DMS79 treated with DMSO at 0.1 percent for 48 hours (cell line): ENCODE measurements around the gene OR10H1.
A peak's percentile ranks its signal among the peaks of the same experiment; 100 is the strongest.
"Not testable (repeated sequence)": the region's sequence is repeated elsewhere in the genome, so short reads cannot be mapped to it uniquely, and the experiment has no call there.

ENCODE experiments used
- DNase-seq: peaks from one replicate; lab custom pipeline; 2025; lab: John Stamatoyannopoulos, UW

The OR10H1 gene

DNA sequence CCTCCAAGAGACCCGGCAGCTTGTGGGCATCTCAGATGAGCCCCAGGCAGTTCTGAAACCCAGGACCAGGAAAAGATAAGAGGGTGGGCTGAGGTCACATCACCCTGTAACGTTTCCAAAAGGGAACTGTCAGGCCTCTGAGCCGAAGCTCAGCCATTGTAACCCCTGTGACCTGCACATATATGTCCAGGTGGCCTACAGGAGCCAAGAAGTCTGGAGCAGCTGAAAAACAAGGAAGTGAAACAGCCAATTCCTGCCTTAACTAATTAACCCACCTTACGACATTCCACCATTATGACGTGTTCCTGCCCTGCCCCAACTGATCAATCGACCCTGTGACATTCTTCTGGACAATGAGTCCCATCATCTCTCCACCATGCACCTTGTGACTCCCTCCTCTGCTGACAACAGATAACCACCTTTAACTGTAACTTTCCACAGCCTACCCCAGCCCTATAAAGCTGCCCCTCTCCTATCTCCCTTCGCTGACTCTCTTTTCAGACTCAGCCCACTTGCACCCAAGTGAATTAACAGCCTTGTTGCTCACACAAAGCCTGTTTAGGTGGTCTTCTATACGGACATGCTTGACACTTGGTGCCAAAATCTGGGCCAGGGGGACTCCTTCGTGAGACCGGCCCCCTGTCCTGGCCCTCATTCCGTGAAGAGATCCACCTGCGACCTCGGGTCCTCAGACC lies 13.3 kb upstream of the OR10H1 start:
- DNase-seq = not testable (repeated sequence)

DNA sequence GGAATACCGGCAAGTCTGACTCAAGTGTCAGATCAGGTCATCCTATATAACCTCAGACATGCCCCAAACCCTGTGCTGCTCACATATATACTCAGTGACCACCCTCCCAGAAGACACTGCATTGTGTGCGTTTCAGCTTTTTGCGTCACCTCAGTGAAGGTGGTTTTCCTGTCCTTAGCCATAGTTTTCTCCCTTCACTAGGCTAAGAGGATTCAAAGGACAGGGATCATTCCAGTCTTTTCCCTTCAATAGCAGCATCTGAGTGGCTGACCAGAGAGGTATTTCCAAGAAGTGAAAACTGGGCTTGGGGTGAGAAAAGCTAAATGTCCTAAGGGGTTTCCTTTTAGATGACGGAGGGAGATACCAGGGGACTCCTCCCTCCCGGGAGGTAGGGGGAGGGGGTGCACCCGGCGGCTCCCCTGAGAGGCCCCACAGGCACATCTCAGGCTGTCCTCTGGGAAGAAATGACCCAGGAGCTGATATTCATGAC lies 12.7 kb upstream of the OR10H1 start:
- DNase-seq = no peak

DNA sequence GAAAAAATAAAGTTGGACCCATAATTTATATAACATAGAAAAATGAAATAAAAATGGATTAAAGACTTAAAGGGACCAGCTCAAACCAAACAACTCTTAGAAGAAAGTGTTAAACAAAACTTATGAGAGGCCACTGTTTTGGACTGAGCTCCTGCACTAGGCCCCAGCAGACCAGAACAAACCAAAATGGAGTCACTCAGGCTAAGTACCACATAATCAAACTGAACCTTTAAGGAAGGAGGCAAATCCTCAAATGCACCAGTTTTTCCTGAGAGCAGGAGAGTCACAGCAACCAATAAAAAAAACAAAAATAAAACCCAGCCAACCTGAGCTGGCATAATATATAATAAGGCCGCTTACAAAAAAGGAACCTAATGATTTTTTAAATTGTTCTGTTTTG lies 10.3 kb upstream of the OR10H1 start:
- DNase-seq = no peak

DNA sequence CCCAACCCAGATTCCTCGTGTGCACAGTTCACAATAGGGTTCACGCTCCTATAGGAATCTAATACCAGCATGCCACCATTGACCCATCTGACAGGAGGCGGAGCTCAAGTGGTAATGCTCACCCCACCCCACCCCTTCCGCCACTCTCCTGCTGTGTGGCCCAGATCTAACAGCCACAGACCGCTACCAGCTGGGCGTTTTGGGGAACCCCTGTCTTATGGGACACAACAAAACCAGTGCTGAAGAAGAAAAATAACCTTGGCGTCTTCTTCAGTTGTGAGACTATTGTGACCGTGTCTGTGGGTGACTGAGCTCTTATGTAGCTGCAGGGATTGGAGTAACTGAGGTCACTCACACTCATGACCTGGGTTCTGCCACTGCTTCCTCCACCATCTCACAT lies 5.2 kb upstream of the OR10H1 start:
- DNase-seq = no peak

DNA sequence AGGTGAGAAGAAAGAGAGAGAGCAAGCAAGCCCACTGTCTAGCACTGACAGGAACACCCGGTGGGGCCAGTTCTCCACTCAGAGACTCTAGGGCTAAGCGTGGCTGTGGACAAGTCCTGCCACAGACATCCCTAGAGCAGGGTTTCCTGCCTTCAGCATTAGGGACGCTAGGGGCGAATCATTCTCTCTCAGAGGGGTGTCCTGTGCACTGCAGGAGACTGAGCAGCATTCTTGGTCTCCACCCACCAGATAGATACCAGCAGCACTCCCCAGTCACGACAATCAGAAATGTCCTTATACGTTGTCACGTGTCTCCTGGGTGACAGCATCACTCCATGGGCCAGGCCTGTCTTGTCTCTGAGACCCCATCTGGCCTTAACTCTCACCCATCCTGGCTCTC lies 1.5 kb downstream of the OR10H1 start:
- DNase-seq = no peak

DNA sequence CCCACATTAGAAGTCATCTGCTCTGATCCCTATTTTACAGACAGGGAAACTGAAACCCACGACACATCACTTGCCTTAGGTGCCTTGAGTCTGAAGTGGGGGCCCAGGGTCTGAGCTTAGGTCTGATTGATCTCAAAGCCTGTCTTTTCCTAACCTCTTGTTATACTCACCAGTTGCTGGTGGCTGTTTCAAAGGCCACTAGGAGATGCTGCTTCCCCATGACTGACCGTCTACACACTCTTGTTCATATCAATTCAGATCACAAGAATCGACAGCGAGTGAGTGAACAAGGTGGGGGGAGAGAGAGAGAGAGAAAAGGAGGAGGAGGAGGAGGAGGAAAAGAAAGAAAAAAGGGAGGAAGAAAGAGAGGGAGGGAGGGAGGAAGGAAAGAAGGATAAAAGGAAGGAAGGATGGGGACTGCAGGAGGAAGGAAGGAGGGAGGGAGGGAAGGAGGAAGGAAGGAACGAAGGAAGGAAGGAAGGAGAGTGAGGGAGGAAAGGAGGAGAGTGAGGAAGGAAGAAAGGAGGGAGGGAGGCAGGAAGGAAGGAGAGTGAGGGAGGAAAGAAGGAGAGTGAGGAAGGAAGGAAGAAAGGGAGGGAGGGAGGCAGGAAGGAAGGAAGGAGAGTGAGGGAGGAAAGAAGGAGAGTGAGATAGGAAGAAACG lies 3.3 kb downstream of the OR10H1 start:
- no peak for DNase-seq

DNA sequence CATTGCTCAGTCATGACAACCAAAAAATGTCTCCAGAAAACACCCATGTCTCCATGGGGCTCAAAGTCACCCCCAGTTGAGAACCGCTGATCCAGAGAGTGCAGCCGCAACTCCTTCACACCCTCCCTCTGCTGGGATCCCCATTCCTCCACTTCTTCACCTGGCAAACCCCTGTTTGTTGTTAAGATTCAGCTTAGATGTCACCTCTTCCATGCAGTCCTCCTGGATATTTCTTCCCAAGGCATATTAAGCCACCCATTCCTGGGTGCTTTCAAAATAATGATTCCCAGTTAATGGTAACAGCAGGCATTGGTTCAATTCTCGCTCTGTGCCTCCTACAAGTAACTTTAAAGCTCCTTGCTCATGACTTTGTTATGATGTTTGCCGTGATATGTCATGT lies 4.0 kb downstream of the OR10H1 start:
- no peak for DNase-seq

DNA sequence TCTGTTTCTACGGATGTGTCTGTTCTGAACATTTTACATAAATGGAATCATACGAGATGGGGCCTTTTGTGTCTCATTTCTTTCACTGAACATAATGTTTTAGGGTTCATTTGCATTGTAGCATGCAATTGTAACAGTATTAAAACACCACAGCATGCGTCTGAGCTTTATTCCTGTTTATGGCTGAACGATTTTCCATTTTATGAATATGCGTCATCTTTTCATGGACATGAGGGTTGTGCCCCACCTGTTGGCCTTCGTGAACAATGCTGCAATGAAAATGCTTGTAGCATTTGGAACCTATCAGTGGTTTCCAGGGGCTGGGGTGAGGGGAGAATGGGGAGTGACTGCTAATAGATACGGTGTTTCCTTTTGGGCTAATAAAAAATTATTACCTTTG lies 5.1 kb downstream of the OR10H1 start:
- peak; percentile 7 for DNase-seq

DNA sequence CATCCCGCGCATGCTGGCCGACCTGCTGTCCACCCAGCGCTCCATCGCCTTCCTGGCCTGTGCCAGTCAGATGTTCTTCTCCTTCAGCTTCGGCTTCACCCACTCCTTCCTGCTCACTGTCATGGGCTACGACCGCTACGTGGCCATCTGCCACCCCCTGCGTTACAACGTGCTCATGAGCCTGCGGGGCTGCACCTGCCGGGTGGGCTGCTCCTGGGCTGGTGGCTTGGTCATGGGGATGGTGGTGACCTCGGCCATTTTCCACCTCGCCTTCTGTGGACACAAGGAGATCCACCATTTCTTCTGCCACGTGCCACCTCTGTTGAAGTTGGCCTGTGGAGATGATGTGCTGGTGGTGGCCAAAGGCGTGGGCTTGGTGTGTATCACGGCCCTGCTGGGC lies 21.2 kb downstream of the OR10H1 start:
- DNase-seq = not testable (repeated sequence)

DNA sequence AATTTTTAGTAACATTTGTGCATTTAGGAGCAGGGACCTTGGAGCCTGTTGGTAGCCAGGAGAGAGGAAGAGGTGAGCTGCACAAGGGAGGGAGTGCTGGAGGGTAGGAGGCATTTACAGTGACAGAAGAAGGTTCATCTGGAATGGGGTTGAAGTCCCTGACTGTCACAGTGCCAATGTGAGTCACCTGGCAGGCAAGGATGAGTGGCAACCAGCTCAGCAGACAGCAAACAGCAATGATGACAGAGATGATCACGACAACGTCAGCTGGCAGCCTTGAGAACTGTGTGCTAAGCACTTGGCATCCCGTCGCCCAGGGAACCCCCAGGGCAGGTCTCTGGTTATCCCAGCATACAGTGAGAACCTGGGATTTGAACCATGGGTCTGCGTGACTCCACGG lies 25.4 kb downstream of the OR10H1 start:
- DNase-seq = no peak

DNA sequence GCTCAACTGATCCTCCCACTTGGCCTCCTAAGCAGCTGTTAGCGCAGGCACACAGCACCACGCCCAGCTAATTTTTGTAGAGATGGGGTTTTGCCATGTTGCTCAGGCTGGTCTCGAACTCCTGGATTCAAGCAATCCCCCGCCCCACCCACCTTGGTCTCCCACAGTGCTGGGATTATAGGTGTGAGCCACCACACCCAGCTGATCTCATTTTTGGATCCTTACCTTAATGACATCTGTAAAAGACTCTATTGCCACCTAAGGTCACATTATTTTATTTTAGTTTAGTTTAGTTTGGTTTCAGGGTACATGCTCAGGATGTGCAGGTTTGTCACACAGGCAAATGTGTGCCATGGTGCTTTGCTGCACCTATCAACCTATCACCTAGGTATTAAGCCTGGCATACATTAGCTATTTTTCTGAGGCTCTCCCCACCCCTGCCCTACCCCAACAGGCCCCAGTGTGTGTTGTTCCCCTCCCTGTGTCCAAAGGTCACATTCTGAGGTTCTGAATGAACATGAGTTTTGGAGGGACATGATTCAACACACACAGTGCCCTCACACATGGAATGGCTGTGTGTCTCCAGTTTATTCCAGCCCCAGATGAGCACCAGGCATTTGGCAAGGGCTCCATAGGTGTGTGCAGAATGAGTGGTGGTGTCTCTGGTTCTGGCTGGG lies 26.7 kb downstream of the OR10H1 start:
- DNase-seq = no peak

DNA sequence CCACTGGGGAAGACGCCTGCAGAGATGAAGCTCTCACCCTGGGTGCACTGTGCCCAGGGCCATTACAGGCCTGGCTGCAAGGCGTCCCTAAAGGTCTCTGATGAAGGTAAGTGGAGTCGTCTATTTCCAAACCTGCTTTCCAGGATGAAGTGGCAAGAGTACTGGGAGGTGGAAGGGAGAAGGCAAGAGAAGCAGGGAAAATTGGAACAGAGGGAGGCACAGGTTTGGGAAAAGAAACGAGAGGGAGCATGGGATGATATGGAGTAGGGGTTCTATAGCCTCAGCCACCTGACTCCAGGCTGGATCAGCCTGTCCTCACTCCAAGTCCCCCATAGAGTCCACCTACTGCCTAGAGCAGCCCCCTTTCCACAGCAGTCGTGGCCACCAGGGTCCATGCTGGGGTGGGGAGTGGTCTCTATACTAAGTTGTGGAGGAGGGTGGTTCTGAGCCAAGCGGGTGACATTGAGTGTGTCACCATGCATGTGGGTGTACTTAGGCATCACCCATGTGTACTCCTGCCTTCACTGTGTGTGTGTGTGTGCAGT lies 27.8 kb downstream of the OR10H1 start, which contains the start of gene OR10H5:
Gene OR10H5 (plus strand): TSS at position 51 of the 545 bp plus-strand sequence. CDS start 6,388 bp downstream, outside the sequence.
- no peak for DNase-seq

DNA sequence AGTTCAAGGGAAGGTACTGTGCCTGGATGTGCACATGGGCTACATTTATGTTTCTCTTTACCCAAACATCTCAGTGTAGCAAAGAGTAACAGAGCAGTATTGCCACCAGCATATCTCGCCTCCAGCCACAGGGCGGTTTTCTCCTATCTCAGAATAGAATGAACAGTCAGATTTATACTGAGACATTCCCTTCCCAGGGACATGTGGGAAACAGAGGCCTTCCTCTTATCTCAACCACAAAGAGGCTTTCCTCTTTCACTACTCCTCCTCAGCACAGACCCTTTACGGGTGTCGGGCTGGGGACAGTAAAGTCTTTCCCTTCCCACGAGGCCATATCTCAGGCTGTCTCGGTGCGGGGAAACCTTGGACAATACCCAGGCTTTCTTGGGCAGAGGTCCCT lies 32.6 kb downstream of the OR10H1 start:
- DNase-seq = not testable (repeated sequence)

DNA sequence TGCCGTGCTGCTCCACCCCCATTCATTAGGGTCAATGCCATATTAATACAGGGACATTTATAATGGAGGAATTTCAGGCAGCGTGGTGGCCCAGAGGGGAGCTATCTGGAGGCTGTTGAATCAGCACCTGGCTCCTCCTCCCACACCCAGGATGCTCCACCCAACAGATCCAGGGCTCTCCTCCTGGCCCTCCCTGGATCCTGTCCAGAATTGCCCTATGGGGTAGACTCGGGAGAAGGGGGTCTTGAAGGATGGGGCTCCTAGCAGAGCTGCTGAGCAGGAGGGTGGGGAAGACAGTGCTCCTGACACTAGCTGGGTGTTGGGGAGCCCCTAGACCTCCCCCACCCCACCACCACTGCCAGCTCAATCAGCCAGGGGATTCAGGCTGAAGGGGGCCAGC lies 33.3 kb downstream of the OR10H1 start:
- DNase-seq = no peak

DNA sequence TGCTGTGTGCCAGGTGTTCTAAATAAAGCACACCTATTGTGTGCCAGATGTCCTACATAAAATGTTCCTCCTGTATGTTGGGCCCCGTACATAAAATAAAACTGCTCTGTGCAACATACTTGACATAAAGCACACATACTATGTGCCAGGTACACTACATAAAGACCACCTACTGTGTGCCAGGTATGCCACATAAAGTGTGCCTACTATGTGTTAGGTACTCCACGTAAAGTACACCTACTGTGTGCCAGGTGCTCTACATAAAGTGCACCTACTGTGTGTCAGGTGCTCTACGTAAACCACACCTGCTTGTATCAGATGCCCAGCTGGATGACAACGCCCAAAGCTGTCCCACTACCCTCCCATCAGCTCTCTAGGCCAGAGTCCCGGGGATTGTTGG lies 33.8 kb downstream of the OR10H1 start:
- no peak for DNase-seq

DNA sequence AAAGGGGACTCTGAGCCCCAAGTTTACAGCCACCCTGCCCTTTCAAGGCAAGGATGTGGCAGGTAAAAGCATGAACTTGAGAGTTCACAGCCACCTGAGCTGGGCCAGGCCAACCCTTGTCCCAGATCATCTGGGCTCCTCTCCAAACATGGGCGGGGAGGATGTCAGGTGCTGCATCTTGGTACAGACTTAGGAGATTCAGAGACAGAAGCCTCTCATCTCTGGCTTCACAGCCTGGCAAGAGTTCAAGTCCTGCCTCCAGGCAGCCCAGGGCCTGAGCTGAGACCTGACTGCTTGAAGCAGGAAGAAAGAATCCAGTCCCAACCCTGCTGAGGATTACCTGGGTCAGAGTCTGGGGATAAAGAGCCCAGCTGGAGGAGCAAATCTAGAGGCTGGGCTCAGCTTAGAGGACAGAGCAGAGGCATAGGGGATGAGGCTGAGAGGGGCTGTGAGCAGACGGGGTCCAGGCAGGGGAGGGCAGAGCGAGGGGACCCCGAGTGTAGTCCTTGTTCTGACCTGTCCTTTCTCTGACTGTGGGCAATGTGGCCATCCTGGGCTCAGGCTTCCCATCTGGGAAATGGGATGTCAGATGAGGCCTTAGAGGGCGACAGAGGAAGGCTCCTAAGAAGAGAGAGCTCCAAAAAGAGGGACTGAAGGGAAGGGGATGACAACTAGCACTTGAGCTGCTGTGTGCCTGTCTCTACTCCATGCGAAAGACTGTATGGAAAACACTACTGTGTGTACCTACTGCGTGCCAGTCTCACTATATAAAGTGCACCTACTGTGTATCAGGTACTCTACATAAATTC lies 34.6 kb downstream of the OR10H1 start:
- DNase-seq = peak; percentile 8

DNA sequence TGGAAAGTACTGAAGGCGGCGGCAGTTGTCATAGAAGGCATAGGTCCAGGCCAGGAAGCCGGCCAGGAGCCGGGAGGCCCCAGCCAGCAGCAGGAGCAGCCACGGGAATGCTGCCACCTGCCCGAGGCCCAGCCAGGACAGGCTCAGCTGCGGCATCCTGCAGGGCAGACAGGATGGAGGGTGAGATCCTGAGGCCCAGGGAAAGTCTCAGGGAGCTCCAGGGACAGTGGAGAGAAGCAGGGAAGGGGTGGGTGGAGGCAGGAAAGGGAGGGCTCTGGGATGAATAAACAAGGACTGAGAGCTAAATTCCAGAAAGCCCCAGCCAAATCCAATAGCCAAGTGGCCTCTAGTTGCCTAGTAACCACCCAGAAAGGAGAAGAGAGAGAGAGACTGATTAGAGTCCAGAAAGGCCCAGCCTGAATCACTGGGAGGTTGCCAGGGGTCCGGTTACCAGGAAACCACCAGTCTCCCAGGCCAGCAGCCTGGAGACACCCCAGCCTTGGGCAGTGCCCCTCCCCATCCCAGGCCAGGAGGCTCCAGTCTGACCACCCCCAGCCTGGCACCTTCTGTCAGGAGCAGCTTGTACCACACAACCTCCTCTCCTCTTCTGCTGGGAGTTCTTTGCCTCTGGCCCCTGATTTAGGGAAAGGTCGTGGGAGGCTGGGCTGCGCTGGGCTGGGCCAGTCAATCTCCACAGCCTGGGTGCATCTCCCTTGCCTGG lies 35.5 kb downstream of the OR10H1 start:
- DNase-seq = peak; percentile 85

DNA sequence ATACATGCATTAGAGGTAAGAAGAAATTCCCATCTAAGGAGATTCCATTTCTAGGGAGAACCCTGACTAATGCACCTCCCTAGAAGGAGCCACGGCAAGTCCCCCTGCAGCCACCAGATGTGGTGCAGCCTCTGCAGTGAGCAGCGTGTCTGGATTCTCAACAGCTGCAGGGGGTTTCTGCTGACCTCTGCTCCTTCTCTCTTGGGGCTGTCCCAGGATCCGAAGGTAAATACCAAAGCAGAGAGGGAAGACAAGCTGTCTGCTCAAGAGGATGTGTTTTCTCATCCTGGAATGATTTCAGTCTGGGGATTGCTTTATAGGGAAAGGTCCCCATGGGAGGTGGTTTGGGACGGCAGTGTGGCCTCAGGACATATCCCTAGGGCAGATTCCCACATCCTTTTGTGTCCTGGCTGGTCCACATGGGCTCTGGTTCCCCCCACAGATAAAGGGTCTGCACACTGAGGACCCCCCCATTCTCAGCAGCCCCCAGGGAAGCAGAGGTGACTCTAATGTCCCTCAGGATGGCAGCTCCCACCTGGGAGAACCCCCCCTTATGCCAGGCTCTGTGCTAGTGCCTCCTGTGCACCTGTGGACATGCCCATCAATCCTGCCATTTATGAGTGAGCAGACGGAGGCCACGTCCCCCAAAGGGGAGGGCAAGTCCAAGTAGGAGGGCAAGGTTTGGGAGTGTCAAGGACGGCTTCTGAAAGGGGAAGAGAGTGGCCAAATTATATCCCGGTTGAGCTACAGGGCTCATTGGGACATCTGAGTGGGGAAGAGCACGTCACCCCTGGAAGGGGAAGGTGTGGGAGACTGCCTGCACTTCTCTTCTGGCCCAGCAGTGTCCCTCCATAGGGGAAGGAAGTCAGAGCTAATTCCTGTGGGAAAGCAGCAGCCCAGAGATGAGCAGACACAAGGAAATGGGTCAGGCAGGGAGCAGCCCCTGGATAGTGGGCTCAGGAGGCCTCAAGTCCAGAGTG lies 38.2 kb downstream of the OR10H1 start:
- DNase-seq = no peak

DNA sequence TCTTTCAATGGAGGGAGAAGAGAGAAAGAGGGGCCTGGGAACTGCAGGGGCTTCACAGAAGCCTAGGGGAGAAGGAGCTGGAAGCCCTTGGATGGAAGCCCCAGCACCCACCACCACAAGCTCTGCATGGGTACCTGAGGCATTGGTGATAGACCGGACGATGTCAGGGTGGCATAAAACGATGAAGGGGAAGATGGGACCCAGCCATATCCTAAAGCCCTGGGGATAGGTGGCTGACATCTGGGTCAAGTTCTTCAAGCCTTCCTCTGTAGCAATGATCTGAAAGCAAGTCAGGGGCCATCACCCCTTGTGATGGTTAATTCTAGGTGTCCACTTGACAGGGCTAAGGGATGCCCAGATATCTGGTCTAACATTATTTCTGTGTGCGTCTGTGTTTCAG lies 39.2 kb downstream of the OR10H1 start:
- DNase-seq = no peak

DNA sequence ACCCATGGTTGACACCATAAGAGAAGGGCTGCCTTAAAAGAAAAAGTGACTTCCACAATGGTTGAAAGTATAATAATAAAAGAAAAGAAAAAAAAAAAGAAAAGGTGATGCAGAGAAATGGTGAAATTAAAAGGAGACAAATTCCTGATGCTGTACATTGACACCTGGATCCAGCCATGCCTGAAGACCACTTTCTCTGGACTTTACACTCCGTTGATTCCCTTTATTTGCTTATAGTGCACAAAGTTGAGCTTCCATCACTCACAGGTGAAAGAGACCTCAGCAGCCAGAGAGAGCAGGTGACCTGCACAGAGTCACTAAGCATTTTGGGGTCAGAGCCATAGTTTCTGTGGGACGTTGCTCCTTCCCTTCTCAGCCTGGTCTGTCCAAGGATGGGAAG lies 40.2 kb downstream of the OR10H1 start:
- no peak for DNase-seq
